GM19193 (cell line): ENCODE results near the gene REV1.

Source experiments
- POLR2A ChIP-seq: IDR thresholded peaks from 4 replicates; pipeline ENCODE4 v1.6.1; 2011; ENCODE audit not compliant: insufficient read depth, insufficient read length; ENCODE audit errors: extremely low read depth

Gene REV1

DNA sequence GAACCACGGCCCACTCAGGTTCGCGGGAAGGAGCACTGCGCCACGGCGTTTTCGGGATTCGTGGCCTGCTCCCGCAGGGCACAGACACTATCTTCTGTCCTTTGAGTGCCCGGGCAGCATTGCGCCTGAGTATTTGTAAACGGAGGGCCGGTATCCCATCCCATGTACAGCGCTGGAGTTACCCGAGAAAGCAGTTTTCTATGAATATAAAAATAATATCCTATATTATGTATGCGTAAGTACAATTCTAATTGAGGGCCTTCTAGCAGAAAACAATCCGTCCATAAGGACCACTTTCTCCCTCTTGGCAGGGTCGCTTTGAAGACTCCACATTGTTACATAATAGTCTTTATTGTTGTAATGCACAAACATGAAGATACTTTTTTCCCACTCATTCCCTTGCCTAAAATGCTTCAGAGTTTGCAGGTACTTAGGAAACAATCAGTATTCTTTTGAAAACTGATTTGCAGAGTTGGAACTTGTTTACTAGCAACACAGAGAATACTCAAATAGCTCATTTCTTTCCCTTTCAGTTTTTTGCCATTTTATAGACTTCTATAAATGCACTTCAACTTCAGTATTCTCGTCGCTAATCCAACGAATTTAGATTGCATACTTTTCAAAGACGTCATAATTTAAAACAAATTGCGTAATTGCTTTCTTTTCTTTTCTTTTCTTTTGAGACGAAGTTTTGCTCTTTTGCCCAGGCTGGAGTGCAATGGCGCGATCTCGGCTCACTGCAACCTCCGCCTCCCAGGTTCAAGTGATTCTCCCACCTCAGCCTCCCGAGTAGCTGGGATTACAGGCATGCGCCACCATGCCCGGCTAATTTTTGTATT is 1.0 kb upstream of the REV1 start:
- TF ChIP-seq POLR2A = no peak

DNA sequence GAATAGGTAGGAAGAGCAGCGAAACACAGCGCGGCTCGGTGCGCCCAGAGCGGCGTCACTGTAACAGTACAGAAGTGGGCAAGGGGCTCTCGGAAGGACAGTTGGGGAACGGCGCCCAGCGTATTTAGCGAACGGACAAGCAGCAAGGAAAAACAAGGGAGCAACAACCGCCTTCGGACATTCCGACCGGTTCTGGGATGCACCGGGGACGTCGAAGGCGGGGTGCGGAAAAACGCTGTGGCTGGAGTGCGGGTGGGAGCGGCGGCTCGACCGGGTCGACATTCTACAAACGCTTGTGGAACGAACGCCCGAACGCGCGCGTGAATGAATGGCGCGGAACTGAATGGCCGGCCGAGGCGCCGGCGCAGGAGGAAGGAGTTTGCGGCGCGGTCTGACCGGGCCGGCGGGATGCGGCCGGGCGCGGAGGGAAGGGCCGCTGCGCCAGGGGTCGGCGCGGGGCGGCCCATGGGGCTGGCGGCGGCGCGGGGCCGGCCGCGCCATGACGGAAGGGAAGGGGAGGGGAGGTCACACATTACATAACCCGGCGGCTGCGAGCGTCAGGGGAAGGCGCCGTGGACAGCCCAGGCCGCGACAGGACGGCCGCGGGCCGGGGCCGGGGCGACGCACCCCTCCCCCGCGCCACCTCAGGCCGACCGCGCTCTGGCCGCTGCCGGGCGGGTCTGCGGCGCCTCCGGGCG is 605 bp downstream of the REV1 start:
- TF ChIP-seq POLR2A = no peak

DNA sequence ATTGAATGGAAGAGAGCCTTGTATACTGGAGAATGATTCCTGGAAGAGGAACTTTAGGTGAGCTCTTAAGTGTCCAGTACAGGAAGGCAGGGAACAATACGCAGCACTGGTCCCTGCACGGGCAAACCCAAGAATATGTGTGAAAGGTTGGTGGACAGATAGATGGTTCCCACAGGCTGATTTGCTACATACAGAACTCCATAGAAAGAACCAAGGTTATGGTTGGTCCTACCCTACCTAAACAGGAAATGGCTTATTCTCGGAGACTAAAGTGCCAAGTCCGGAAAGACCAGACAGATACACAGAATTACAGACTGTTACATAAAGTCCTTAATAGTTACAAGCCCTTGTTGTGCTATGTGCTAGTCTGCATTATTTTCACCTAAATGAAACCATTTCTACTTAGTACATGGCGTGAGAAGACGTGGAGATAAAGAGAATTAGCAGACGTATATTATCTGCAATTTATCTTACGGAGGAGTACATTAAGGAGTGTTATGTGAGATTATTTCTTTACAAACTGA is 1.2 kb downstream of the REV1 start:
- TF ChIP-seq POLR2A = no peak

DNA sequence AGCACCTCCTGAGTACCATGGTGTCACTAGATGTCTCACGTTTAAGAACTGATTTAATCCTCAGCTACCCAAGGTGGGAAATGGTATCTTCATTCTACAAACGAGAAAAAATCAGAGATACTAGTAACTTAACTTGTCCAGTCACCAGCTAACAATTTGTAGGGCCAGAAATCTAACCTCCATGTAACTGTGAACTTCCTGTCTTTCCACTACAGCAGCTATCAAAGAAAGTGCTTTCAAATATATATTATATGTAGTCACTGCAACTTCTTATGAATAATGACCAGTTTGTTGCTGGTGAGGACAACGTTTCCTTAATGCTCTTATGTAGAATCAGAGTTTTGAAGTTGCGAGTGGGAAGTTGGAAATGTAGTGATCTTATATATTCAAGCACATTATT is 1.9 kb downstream of the REV1 start:
- TF ChIP-seq POLR2A = no peak

DNA sequence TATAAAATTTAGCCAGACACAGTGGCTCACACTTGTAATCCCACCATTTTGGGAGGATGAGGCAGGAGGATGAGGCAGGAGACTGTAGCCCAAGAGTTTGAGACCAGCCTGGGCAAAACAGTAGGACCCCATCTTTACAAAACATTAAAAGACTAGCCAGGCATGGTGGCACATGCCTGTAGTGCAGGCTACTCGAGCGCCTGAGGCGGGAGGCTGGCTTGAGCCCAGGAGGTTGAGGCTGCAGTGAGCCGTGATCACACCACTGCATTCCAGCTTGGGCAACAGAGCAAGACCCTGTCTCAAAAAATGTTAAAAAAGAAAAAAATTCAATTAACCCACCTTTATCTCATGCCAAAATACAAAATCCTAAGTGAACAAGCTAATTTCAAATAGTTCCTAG is 4.0 kb downstream of the REV1 start:
- TF ChIP-seq POLR2A = no peak

DNA sequence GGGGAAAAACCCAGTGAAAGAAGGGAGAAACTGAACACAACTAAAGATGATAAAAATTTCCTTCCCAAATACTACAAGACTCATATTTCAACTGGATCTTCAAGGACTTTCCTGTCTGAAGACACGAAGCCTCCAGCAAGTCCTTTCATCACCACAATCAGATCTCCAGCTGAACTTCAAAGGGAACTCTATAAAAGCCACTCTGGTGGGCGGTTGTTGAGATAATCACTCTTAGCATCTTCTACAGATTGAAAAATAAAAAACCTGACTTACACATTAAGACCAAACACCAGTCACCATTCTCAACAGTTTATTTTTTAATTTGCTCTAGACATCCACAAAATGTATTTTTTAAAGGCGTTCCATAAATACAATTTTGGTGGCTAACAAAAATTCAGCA is 4.4 kb downstream of the REV1 start:
- no peak for TF ChIP-seq POLR2A

DNA sequence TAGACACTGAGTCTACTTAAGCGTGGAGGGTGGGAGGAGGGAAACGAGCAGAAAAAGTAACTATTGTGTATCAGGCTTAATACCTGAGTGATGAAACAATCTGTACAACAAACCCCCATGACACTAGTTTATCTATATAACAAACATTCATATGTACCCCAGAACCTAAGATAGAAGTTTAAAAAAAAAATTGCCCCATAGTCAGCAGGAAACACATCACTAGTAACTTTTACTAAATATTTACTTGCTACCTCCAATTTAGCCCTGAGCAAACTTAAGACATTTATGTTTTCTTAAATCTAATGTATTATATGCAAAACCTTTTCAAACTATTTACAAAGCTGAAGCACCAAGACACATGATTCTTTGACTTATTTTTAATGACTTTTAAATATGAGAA is 5.6 kb downstream of the REV1 start:
- no peak for TF ChIP-seq POLR2A

DNA sequence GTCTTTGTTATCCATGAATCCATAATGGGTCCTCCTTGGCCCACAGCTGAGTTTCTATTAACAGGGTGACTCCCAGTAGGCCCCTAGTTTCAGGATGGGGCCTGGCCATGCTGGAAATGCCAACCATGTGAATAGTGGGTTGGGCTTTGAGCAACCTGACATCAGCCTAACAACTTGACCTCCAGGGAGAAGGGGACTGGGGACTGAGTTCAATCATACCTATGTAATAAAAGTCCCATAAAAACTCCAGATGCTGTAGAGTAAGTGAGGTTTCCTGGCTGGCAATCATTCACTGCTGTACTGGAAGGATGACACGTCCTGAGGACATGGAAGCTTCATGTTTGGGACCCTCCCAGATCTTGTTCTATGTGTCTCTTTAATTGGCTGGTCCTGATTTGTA is 7.9 kb downstream of the REV1 start:
- TF ChIP-seq POLR2A = no peak

DNA sequence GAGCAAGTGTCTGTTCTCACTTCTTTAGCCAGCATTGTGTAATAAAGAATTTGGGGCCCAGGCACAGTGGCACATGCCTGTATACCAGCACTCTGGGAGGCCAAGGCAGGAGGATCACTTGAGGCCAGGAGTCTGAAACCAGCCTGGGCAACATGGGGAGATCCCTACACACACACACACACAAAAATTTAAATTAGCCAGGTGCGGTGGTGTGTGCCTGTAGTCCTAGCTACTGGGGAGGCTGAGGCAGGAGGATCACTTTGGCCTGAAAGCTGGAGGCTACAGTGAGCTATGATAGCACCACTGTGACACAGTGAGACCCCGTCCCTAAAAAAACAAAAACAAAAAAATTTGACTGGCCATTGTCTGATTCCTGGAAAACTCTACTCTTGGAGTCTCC is 8.3 kb downstream of the REV1 start:
- no peak for TF ChIP-seq POLR2A

DNA sequence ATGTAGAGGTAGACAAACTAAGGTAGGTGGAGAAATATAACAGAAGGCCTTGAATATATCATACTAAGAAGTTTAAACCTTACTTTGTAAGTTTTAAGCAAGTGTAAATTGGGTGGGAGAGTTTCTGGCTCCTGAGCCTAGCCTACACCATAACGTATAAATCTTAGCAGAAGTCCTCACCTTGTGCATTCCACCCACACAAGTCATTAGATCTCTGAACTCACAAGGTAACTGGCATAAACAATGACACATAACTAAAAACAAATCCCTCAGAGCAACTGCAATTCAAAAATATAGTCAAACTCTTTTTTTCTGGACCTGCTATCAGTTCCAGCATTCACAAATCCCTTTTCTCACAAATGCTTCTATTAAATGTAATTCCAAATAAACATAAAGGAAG is 9.4 kb downstream of the REV1 start:
- TF ChIP-seq POLR2A = no peak

DNA sequence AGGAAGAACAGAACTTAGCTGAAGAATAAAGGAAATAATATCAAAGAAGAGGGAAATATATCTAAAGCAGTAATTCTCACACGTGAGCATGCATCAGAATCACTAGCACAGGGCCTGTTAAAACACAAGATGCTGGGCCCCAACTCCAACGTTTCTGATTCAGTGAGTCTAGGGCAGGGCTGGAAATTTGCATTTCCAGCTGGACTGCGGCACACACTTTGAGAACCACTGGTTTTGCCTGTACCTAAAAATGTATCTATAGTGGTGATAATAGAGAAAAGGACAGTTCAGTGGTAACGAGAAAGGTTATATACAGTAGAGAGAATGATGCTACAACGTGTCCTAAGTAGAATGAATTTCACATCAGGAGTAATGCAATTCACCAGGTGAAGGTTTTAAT is 11.2 kb downstream of the REV1 start:
- no peak for TF ChIP-seq POLR2A

DNA sequence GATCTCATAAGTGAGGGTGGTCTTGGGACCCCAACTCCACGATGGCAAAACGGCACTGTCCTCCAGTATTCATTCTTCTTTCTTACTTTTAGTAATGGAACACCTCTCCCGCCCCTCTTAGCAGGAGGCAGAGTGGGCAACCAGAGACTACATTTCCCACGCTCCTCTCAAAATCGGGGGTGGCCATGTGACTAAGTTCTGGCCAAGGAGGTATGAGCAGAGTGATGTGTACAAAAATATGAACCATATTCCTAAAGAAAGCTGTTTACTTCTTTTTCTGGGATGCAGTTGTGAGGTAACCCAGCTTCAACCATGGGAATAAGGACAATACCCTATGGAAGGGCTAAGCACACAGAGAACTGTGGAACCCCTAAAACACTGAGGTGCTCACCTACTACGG is 12.8 kb downstream of the REV1 start:
- no peak for TF ChIP-seq POLR2A

DNA sequence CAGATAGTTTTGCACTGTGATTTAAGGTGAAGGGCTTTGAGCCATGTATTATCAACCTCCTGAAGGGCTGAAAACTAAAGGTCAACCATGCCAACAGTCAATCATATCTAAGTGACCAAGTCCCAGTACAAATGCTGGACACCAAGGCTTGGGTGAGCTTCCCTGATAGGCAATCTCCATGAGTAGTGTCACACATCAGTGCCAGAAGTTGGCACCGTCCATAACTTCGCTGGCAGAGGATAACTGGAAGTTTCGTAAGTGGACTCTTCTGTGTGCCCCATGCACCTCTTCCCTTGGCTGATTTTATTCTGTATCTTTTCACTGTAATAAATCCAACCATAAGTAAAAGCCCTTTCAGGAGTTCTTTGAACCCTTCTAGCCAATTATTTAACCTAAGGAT is 13.2 kb downstream of the REV1 start:
- no peak for TF ChIP-seq POLR2A

DNA sequence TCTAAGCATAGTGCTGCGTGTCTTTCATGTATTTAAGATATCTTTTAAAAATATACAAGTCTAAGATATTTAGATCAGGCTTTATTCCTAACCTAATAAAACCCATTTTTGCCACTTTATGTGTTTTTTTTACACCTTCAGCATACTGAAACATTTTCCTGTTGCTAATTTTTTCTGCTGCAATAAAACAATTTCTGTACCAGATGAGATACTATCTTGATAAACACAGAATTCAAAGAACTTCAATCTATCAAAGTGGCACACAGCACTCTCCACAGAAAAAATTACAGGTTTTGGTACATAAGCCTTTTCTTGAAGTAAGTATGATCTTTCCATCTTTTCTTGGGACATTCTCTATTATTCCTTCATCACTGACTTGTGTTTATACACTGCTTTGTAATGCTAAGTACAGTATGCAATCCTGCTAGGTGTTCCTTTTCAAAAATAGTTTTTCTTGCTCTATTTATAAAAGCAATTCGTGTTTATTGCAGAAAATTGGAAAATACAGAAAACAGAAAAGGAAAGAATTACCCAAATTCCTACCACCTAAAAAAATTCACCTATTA is 16.2 kb downstream of the REV1 start:
- no peak for TF ChIP-seq POLR2A

DNA sequence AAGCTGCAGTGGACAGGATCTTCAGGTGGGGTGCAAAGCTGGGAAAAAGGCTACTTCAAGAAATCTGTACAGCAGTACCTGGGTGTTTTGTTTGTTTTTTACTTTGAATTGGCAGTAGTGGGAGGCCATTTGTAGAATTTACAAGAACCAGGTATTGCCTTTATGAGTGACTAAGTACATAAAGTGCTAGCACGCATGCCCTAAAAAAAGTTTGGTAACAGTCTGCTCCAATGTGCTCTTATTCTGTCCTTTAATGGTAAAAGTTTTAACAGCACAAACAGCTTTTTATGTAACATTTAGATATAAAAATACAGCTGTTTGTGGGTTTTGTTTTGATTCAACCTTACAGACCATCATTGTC is 17.2 kb downstream of the REV1 start:
- TF ChIP-seq POLR2A = no peak
